HG03066 (cell line): ENCODE measurements around the gene PPARGC1A.

ENCODE experiments used
- ATAC-seq: cut with Tn5 transposase; IDR thresholded peaks from one replicate; pipeline ENCODE4 v1.9.1; 2021; ENCODE audit warnings: low read depth; ENCODE audit not compliant: unreplicated experiment

PPARGC1A gene

DNA sequence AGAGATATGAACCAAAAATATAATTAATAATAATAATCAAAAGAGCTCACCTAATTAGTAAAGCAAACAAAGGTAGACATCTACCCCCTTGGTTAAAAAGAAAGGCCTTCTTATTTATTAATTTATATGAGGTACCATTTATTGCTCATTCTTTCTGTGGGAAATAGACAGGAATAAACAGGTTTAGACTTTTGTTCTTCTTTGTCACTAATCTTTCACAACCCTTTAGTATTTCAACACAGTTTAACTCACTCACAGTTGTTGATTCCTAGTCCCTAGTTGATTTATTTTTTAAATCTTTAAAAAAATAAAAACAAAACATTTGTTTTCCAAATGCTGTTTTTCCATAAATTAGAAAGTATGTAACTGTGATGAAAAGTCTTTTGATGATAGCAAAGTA lies 5.6 kb downstream of the PPARGC1A start:
- ATAC-seq, result no peak

DNA sequence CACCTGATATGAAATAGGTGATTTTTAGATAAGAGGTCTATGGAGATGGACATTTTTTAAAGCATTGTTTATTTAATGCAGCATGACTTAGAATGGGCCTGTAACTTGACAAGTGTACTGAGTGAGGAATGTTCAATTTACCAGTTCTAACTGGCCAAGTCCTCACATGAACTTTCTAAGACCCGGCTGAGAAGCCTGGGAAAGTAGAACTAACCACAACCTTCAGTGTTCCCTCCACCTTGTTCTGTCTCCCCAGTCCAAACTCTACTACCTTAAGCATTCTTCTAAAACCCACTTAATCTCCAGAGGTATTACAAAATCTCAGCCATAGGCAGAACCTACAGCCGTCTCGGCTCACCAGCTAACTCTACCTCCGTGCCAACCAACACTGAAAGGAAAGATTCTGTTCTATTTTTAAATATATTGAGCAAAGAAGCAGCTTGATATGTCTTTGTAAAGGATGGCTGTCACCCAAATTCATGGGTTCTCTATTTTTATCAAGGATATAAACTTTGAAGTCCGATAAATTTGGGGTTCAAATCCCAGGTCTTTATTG lies 6.8 kb downstream of the PPARGC1A start:
- no peak for ATAC-seq

DNA sequence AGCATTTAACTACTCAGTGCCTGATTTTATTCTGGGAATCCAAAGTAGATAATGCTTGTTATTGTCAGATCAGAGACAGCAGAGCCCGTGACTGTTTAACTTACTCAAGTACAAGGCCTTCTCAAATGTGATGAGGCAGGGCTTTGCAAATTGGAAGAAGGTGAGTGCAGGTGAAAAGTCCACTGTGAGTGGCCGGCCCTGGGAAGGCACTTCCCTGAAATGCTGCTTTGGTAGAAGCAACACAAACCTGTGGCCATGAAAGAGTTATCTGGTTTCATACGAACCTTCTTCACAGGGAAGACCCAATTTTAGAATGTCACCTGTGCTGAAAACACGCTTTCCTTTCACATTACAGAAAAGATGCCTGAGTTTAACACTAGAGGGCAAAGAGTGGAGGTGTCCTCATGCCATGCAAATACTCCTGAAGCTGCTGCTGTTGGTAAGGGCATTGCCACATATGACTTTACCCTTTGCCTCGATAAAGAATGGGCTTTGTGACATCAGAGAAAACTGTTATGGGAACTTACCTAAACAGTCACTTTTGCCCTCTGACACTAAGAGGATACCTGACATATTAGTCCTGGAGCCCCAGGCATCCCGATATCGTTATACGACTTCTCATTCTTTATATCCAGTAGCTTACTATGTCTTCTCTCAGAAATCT lies 8.0 kb downstream of the PPARGC1A start:
- no peak for ATAC-seq

DNA sequence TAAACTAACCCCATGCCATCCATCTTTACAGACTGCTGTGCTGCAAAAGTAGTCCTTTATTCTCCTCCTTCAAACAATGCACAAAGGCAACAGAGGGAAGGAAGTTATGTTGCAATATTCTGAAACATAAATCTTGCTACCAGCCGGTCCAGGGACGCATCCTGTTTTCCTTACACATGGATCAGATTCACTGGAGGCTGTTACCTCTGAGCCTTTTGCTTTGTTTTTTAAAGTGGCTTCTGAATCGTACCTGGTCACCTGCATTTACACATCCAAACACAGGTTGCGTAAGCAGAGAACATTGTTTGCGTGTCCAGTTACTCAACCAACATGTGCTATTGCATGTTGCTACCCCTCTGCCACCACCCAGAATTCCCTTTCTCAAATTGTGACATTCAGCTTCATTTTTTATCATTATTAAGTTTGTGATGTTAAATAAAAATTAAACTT lies 8.8 kb downstream of the PPARGC1A start:
- ATAC-seq, result no peak

DNA sequence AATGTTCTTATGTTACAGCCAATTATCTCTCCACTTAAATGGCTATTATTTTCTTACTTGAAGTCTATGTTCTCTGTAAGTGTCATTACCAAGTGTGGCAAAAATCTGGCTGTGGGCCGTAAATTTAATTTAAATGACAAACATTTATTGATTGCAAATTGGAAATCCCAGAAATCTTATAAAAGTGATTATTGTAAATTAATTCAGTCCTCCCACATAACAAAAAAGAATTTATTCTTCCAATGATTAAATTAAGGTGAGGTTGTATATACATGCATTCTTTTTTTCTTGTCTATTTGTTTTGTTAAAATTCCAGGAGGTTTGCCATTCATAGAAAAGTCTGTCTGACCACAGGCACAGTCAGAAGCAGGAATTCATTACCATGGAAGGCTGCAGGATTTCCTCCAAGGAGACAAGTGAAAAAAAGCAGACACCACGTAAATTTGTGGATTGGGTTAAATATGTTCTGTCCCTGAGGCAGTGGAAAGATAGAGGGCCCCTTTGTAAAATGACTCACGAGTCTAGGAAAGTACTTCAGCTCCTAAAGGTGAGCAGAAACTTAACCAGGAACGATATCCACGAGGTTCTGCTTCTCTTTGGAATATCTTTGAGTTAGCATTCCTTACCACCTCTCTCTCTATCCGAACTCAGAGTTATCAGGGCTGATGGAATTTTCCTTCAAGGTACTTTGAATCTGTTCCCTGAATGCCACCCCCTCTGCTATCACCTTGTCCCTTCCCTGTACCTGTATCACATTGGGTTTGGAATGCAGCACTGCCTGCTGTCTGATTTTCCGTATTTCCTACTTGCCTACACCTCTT lies 10.7 kb downstream of the PPARGC1A start:
- ATAC-seq, result no peak

DNA sequence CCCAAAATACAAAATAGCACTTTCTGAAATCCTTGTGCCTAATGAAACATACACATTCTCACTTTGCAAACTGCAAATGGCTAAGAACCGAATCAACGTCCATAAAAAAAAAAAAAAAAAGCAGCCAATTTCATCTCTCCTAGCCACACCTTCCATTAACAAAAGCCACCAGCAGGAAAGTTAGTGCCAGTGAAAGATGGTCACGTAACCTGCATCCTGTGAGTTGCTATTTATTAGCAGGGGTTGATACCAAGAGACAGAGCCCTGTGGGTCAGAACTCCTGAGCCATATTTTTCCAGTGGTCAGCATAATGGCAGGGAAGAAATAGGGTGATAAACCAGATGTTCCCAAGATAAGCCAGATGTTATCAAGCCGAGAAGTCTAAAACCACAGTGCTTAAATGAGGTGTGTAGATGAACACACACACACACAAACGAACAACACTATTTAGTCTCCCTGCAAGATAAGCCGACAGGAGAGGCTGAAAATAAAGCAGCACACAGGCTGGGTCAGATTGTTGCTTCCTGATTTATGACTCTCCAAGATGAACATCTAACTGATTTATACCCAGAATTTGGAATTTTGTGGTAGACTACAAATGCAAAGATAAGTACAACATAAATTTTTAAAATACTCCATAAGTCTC lies 11.5 kb downstream of the PPARGC1A start:
- ATAC-seq, result no peak

DNA sequence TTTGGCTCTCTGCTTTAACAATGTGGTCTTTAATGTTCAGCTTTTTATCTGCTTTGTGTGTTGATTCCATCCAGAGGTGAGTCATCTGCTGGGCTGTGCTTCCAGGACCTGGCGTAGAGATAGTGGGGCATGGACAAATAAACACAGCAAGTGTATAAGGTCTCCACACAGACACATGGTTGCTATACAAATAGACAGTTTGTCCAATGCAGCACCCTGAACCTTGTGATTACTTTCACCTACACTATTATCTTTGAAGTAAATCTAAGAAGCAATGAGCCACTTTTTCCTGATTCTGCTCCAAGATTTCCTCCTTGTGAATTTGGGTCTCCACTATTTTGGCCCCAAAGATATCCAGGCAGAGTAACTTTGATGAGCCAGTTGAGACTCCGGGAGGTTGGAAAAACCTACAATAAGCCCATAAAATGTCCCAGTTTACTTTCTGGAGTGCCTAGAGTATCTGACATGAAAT lies 12.1 kb downstream of the PPARGC1A start:
- no peak for ATAC-seq

DNA sequence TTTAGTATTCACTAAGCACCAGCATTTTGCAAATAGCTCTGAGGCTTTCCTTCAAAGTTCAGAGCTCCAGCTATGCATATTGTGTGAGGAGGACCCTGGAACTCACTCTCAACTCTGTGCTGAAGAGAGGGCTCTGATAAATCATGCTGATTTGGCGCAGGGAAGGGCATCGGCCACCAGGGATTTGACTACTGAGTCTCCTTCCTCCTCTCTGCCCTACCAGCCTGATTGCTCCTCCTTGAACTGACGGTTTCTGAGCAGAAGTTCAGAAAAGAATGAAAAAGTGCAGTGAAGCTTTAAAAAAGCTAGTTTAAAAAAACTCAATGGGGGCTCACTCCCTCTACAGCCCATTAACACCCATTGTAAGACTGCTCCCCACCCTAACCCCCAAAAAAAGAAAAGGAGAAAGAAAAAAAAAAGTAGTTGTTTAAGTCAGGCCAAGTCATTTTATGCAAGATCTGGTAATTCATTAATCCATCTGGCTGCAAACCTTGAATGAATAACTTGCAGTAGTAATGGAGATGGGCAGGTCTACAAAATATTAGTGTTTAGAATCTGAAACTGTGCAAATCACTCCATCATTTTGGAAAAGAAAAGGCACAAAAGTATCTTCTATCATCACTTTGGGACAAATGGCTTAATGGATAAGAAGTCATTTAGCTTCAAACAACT lies 13.3 kb downstream of the PPARGC1A start:
- ATAC-seq, result no peak

DNA sequence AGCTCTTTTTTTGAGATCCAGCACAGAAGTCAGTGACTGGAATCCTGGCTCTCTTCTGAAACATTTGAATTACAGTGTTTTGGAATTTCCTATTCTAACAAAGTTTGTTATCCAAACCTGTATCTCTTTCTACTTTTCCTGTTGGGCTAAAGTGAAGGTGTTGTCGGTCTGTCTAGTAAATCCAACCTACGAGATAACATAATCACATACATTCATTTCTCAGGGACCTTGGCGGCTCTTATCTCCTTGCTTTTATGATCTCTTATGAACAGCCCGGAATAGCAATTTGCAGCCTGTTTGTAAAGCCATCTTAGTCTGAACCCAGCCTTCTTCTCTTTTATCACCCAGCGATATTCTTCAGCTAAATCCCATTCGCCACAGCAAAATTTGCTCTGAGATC lies 14.5 kb downstream of the PPARGC1A start:
- no peak for ATAC-seq

DNA sequence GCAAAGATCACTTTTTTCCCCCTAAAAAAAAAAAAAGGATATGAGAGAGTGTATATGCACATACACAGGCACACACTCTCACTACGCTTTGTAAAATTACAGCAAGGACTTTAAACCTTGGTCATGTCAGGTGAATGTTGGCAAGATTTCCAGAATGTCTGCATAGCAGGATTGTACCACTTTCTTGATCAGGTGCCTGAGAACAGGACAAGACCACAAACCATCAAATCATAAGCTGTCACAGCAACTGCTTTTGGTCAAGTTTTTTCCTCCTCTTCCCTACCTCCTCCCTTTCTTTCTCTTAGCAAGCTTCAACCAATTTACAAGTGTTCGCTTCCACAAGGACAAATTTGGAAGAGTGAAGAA lies 15.3 kb downstream of the PPARGC1A start:
- no peak for ATAC-seq

DNA sequence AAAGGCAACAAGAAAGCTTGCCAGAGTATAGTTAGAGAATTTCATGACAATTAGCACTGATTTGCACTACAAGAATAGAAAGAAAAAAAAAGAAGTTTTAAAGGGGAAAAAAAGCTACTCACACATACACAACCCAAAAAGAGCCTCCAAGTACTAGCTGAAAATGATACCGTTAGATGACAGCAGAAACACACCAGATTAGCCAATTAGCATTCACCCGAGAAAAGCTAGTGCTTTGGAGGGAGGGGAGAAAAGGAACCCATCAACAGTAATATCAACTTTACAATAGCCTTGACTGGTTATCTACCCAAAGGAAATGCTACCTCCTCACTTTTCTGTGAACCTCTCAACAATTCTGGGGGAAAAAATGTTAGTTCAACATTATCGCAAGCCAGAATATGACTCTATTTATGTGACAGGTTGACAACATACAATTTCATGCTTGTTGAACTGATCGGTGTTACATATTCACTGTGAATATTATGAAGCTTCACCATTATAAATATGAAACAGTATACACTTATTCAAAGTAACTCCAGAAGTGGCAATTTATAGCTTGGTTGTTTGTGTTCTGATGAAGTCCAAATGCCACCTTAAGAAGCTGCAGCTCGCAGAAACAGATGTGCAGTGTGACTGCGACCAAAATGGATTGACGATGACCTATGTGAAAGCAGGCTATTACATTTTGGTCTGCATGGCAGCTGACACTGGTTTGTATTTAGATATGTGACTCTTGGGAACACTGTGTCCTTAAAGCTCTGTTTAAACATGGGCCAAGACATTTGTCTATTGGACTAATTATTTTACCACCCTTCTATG lies 15.9 kb downstream of the PPARGC1A start:
- ATAC-seq, result no peak

DNA sequence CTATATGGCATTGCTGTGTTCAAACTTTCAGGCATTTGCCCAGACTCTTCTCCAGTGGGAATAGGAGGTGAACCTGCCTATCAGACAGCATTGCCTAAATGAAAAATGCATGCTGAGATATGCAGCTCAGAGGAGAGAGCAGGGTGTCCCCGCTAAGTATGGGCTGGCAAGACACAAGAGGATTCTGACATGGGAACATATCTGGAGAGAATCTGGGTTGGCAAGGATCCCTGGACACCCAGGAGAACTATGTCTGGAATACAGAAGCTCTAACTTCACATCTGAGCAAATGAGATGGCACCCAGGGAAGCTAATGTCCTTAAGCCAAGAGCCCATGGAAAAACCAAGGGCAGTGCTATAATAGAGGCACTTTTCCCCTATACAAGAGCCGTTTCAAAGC lies 18.4 kb downstream of the PPARGC1A start:
- ATAC-seq, result no peak

DNA sequence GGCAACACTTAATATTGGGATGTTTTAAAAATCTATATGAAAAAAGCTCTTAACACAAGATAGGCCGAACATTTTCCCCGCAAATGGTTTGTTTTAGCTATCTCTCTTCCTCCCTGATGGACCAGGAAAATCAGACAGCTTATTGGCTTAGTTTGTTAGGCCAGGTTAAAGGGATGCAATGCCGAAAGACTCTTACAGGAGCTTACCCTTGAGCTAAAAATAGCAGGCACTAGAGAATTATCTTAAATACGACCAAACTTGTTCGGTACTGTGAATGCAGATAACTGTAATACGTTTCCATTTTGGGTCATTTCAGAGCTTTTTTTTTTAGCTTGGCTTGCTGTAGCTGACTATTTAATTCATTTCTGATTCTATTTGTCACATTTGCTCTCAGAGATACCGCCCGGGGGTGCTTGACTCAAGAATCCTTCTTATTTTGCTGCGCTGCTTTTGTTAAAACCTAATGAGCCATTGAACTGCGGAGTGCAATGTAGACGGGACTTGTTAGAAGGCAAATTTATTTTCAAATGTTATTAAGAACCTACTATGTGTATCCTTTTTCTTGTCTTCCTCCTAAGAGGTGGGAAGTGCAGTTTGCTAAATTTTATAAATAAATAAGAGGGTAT lies 23.3 kb downstream of the PPARGC1A start:
- no peak for ATAC-seq

DNA sequence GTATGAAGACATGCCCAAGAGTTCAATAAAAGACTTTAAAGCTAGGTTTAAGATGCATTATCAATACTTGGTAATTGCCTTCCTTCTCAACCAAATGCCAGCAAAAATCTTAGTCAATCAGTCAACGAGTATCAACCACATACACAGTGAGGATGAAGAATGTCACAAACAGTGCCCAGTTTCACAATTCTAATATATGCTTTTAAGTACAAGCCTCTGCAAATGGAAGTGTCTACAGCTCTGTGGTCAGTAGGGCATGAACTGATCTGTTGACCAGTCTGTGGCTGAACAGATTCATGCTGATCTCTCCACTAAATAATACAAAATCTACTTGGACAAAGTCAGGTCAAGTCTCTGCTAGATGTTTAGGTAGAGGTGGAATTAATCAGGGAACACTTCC lies 27.9 kb downstream of the PPARGC1A start:
- no peak for ATAC-seq

DNA sequence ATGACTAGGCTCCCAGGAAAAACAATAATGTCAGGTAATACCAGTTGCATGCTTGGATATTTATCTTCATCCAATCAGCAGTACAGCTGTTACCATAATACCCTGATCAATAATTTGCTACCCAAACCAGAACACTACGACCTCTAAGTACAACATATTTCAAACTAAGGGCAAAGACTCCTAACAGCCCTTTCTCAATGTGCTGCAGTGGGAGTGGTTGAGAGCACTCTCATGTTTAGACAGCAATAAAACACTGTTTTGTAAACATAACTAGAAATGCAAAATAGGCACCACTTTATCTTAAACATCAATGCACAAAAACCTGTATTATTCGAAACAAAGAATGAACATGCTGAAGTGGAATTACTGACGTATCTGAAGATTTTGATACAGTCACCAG lies 28.9 kb downstream of the PPARGC1A start:
- ATAC-seq, result no peak

DNA sequence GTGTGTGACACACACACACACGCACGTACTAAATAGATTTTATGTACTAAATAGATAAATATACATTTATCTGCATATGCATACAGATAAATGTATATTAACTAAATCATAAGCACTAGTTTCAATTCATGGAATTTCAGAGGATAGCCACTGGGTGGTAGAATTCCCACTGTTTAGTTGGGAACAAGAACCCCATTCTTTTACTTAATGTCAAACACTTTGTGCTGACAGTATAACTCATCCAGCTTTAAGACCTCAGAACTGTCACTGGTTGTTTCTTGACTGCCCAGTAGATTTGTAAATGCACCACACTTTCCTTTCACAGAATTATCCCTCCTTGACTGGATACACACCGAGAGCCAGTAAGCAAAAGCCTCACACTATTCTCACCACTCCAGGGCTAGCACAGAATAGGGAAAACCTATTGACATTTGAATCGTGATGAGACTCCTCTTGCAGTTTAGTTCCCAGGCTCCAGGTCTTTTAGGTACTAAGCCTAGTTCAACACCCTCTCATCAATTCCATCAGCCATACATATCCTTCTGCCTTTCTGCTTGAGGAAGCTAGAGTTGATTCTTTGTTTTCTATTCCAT lies 32.4 kb downstream of the PPARGC1A start:
- no peak for ATAC-seq

DNA sequence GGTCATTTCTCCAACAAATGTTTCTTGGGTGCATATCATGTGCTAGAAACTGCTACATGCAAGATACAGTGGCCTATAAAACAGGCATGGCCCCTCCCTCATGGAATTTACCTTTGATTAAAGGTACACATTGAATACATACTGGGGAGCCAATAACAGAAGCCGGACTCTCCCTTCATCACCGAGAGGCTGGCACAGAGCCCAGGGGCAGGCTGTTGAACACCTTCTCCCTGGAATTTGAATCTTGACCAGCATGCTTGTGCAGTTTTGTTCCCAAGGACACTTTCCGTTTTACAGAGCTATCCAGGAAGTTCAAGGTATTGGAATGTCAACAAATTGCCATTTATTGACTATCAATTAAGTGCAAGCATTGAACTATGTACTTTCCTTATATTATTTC lies 33.2 kb downstream of the PPARGC1A start:
- no peak for ATAC-seq

DNA sequence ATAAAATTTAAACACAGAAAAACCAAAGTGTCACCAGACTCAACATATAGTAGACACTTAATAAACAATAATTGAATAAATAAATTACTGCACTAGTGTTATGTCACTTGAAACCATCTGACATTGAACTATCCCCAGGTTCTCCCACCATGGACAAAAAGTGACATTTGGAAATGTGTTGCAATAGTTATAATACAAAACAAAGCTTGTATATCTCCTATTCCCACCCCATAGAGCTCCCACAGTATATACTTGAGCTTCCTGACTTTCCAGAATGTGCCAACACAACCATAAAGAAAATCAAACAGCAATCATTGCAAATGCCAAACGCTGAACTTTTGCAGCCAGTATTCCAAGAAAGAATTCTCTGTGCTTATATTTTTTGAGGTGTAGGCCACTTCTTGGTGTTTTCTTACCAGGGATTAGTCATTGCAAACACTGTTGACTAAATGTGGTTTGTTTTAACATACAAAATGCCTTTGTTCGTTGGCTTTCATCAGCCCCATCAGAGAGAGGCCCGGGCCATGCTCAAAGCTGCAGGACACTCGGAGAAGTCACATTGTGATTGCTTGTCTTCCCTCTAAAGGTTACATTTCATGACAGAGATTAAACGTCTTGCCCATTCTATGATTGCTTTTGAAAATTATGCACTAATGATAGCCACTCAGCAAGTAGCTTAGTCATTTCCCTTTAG lies 33.8 kb downstream of the PPARGC1A start:
- ATAC-seq, result no peak
